HepG2 (cell line): Measurements from ENCODE around the gene TCAP. TPM values are rescaled to one million over a fixed set of nuclear protein-coding genes. Genes with fewer than 3 reads are reported as not detected.

ENCODE experiments used
- BATF2 ChIP-seq: sonication (generic); formaldehyde crosslinking; IDR thresholded peaks from 2 replicates; pipeline ENCODE4 v1.8.0; 2022; ENCODE audit warnings: mild to moderate bottlenecking, missing genetic modification reagents, moderate library complexity
- CREB1 ChIP-seq, 2 experiments: fragments of 450-650 bp in 1 of 2; IDR thresholded peaks; 2 replicates each; pipeline ENCODE4 v1.6.1; 2016 to 2017; ENCODE audit warnings: control low read depth in 1 of 2, mild to moderate bottlenecking in 1 of 2, missing compliant biosample characterization in 1 of 2, missing genetic modification characterization in 1 of 2
- E2F2 ChIP-seq: sonication (generic); formaldehyde crosslinking; IDR thresholded peaks from 2 replicates; pipeline ENCODE4 v1.4.0; 2020; ENCODE audit warnings: missing genetic modification reagents, borderline replicate concordance
- HCFC1 ChIP-seq: fragments of 150-350 bp; IDR thresholded peaks from 2 replicates; pipeline ENCODE4 v1.6.1; 2014; ENCODE audit warnings: low read depth, low read length
- HDAC1 ChIP-seq: sonication (generic); formaldehyde crosslinking; IDR thresholded peaks from 2 replicates; pipeline ENCODE4 v1.5.1; 2020; ENCODE audit warnings: mild to moderate bottlenecking, missing genetic modification reagents
- MIXL1 ChIP-seq: IDR thresholded peaks from 2 replicates; pipeline ENCODE4 v1.6.1; 2016
- POLR2A ChIP-seq, 2 experiments: IDR thresholded peaks; 2 replicates each; pipeline ENCODE4 v1.6.1; 2011; ENCODE audit warnings: low read depth in 2 of 2, low read length in 2 of 2, mild to moderate bottlenecking in 1 of 2, moderate library complexity in 1 of 2; ENCODE audit not compliant: insufficient read depth in 1 of 2
- PPARG ChIP-seq: conservative IDR thresholded peaks from 2 replicates; pipeline ENCODE4 v1.6.1; 2016; ENCODE audit warnings: missing biosample characterization, missing genetic modification reagents
- RNF219 ChIP-seq: sonication (generic); formaldehyde crosslinking; IDR thresholded peaks from 2 replicates; pipeline ENCODE4 v1.5.0; 2020; ENCODE audit warnings: mild to moderate bottlenecking, missing genetic modification reagents
- SRF ChIP-seq: IDR thresholded peaks from 2 replicates; pipeline ENCODE4 v1.6.1; 2011; ENCODE audit warnings: mild to moderate bottlenecking, low read depth, low read length, moderate library complexity
- TBL1XR1 ChIP-seq: fragments of 150-350 bp; IDR thresholded peaks from 2 replicates; pipeline ENCODE4 v1.6.1; 2014; ENCODE audit warnings: borderline replicate concordance, low read length; ENCODE audit not compliant: partially characterized antibody
- ZFP41 ChIP-seq: sonication (generic); formaldehyde crosslinking; IDR thresholded peaks from 2 replicates; pipeline ENCODE4 v1.4.0; 2020; ENCODE audit warnings: mild to moderate bottlenecking, missing genetic modification reagents, borderline replicate concordance
- ZNF234 ChIP-seq: sonication (generic); formaldehyde crosslinking; conservative IDR thresholded peaks from 2 replicates; pipeline ENCODE4 v1.5.1; 2020; ENCODE audit warnings: mild to moderate bottlenecking, missing genetic modification reagents
- ZNF34 ChIP-seq: sonication (generic); formaldehyde crosslinking; IDR thresholded peaks from 2 replicates; pipeline ENCODE4 v1.4.0; 2020; ENCODE audit warnings: mild to moderate bottlenecking, missing genetic modification reagents, borderline replicate concordance
- ZNF407 ChIP-seq: sonication (generic); formaldehyde crosslinking; IDR thresholded peaks from one replicate; pipeline ENCODE4 v1.5.1; 2020; ENCODE audit warnings: mild to moderate bottlenecking, missing genetic modification reagents; ENCODE audit errors: not compliant biosample characterization
- ZNF781 ChIP-seq: sonication (generic); formaldehyde crosslinking; IDR thresholded peaks from 2 replicates; pipeline ENCODE4 v1.5.1; 2020; ENCODE audit warnings: borderline replicate concordance, mild to moderate bottlenecking, missing genetic modification reagents; ENCODE audit errors: not compliant biosample characterization
- polyA plus RNA-seq, 8 experiments: library from polyadenylated mRNA; depleted of rRNA in 3 of 8; stranded (reverse) in 7 of 8; unstranded in 1 of 8; fragments of >200 nt; fragmentation: Illumina TruSeq in 4 of 8; extraction: Trizol in 4 of 8; gene quantifications; 2 replicates each; pipeline versions ENCODE4 v1.2.1 to v1.2.3, GENCODE V29; 2011 to 2016; ENCODE audit warnings: low read depth in 4 of 8, missing spikeins in 1 of 8, mixed read lengths in 1 of 8; ENCODE audit not compliant: insufficient read depth in 1 of 8
- total RNA-seq, 5 experiments: library from RNA; depleted of rRNA; stranded (reverse); fragments of >200 nt; fragmentation: Illumina TruSeq; extraction: Trizol; gene quantifications; 2 replicates each; pipeline ENCODE4 v1.2.3, GENCODE V29; 2016; ENCODE audit warnings: low read depth in 1 of 5

TCAP gene
- total and polyA plus RNA-seq, 2 of the 13 experiments (the other 11 are each of a cell fraction or from before 2014, with no cell fraction given): 0.24 to 0.65 TPM

- no peak for TF ChIP-seq SRF
- TF ChIP-seq BATF2: no peak
- TF ChIP-seq ZNF407: no peak
- TF ChIP-seq RNF219 (CRISPR knock-in tag): no peak
- TF ChIP-seq MIXL1 (CRISPR knock-in tag): no peak
- TF ChIP-seq ZFP41: 0 out of 2 replicates have a peak, but pooled peaks have one; percentile 21
- TF ChIP-seq E2F2 (CRISPR knock-in tag): peak; percentile 83; the same call in 1 of the 2 replicates
- TF ChIP-seq POLR2A (IDR thresholded peaks at IDR 0.05; ENCODE audit: insufficient read depth in 1 of 2, low read depth in 2 of 2, low read length in 2 of 2): peak; percentile 63 to 84
- TF ChIP-seq HCFC1: peak; percentile 57; the same call in 1 of the 2 replicates
- no peak for TF ChIP-seq ZNF234 (CRISPR knock-in tag)
- TF ChIP-seq CREB1 (IDR thresholded peaks at IDR 0.05): no peak
- peak; percentile 62; the same call in 1 of the 2 replicates for TF ChIP-seq CREB1 (CRISPR knock-in tag; IDR thresholded peaks at IDR 0.05)
- peak; percentile 94 for TF ChIP-seq HDAC1 (CRISPR knock-in tag)
- TF ChIP-seq PPARG: peak; percentile 46; the same call in 1 of the 2 replicates
- peak; percentile 86; the same call in 1 of the 2 replicates for TF ChIP-seq ZNF34
- TF ChIP-seq ZNF781: no peak
- no peak for TF ChIP-seq TBL1XR1
These were observed 28.0 kb upstream of the TCAP start, which contains the start of gene STARD3 (continued) for GRCh38 chr17:39636927-39637736.
